T-helper 2 cell treated with Interferon-gamma antibody and Interleukin-4, amounts not matched to agents 100 ng/mL and 5 ng/mL, for 36 hours (primary cell): Measurements from ENCODE around the gene HTRA1. TPM values are rescaled to one million over a fixed set of nuclear protein-coding genes. Genes with fewer than 3 reads are reported as not detected.

Source experiments
- intact Hi-C: fragments of 100-400 bp; cut with micrococcal nuclease; formaldehyde crosslinking; loops from one replicate; pipeline ENCODE4 v1.15.1; 2023
- total RNA-seq: library from RNA; stranded (reverse); gene quantifications from 2 replicates; pipeline ENCODE4 v1.2.3, GENCODE V29; 2022

HTRA1 gene
- total RNA-seq, 1 donor from 2014 or later = not detected

DNA sequence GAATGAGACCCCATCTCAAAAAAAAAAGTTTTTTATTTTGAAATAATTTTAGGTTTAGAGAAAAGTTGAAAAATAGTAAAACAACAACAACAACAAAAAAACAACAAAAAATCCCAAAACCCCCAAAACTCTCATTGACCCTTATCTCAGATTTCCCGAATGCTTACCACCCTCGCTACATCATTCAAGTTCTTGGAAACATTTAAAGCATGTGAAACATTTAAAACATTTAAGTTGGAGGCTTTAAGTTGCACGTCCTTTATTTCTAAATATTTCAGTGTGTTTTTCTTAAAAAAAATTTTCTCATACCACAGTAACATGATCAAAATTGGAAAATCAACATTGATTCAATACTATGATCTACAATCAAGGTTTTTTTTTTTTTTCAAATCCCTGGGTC lies 7.3 kb upstream of the HTRA1 start:
- intact Hi-C loops = no loop called here

DNA sequence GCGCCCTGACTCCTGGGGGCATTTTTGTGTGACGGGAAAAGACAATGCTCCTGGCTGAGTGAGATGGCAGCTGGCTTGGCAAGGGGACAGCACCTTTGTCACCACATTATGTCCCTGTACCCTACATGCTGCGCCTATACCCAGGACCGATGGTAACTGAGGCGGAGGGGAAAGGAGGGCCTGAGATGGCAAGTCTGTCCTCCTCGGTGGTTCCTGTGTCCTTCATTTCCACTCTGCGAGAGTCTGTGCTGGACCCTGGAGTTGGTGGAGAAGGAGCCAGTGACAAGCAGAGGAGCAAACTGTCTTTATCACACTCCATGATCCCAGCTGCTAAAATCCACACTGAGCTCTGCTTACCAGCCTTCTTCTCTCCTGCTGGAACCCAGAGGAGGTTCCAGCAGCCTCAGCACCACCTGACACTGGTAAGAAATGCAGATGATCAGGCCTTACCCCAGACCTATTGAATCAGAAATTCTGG lies 6.7 kb upstream of the HTRA1 start, which contains the start of gene ARMS2:
ARMS2 (plus strand) TSS at position 51 of the 478 bp plus-strand sequence; CDS start at position 126, 75 bp downstream.
- intact Hi-C loops = no loop called here

DNA sequence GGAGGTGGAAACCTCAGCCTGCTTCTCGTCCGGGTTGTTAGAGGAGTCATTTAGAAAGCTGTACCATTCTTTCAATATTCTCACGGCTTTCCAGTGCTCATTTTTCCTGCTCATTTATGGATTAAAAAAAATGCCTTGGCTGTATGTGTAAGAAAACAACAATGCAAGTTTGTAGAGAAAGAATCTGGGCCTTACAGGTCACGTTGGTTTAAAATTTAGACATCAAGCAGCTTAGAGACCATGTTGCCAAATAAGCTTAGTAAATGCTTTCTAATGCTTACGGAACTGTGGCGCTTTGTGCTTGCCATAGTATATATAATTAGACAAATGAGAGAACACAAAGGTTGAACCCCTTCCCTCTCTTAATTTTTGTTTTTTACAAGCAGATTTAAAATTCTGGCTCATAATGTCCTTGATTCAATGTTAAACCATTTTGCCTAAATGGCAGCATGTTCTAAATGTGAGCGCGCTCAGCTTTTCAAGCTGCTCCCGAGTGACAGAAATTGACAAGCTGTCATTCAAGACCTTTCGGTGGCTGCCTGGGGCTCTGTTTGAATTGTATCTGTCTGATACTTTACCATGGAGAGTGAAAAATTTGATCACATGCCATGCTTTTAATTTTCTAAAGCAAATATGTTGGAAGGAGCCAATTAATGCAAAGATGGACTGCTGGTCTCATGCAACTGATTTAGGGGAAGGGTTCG lies 5.8 kb upstream of the HTRA1 start:
- intact Hi-C loops = no loop called here

DNA sequence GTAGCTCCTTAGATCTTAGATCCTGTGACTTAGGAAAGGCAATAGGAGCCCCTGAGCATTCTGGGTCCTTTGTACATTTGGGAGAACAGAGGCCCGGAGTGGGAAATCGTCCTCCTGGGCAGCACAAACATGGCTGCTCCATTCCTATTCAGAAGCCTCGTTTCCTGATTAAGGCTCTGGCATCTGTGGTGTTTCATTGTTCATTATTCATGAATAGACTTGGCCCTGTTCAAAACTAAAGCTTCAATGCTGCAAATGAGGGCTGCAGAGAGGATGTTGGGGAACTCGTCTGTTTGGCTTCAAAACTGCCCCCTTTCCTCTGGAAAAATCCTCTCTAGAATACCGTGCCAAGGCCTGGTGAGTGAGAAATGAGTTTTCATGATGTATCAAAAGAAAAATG lies 3.4 kb upstream of the HTRA1 start:
- intact Hi-C loops = no loop called here

DNA sequence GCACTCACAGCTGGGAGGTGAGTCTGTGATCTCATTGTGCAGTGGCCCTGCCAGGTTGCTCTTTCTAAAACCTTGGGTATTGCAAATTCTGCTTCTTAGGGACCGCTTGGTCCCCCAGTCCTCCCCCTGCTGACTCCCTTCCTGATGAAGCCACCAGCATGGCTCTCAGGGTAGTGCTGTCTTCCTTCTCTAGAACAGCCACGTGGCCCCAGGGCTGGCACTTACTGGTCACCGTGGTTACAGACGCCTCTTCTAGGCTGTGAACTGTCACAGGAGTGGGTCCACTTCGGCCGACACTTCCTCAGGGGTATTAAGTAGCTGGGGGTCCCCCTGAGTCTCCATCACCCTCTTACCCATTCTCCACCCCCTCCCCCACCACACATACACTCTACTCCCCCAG lies 2.7 kb upstream of the HTRA1 start:
- intact Hi-C loops = no loop called here

DNA sequence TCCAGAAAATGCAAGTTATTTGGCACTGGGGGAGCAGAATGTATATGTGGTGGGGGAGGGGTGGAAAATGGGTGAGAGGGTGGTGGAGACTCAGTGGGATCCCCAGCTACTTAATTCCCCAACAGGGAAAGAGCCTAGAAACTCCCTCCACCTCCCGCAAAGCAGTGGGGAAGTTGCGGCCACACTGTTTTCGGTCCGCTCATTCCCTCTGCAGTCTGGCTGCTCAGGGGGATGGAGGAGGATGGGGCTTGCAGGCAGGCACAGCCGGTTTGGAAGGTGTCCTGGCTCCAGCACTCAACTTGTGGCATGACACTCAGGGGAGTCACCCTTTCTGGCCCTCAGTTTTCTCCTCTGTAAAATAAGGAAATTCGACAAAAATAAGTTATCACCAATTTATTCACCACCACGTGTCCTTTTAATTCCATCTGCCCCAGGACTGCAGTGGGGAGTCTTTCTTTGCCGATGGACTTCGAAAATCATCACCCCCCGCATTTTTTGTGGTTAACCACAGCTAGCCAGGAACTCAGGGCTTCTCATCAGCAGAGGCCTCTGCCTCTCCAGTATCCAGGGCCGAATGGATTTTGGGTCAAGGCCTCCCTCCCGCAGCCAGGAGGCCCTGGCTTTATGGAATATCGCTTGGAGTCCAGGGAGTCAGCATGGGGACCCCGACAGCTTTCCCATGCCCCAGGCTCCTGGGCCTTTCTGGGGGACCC lies 1.6 kb upstream of the HTRA1 start:
- intact Hi-C loops = no loop called here

DNA sequence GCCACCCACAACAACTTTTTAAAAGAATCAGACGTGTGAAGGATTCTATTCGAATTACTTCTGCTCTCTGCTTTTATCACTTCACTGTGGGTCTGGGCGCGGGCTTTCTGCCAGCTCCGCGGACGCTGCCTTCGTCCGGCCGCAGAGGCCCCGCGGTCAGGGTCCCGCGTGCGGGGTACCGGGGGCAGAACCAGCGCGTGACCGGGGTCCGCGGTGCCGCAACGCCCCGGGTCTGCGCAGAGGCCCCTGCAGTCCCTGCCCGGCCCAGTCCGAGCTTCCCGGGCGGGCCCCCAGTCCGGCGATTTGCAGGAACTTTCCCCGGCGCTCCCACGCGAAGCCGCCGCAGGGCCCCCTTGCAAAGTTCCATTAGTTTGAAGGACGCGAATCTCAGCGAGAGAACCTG lies 461 bp upstream of the HTRA1 start:
- intact Hi-C loops = no loop called here

DNA sequence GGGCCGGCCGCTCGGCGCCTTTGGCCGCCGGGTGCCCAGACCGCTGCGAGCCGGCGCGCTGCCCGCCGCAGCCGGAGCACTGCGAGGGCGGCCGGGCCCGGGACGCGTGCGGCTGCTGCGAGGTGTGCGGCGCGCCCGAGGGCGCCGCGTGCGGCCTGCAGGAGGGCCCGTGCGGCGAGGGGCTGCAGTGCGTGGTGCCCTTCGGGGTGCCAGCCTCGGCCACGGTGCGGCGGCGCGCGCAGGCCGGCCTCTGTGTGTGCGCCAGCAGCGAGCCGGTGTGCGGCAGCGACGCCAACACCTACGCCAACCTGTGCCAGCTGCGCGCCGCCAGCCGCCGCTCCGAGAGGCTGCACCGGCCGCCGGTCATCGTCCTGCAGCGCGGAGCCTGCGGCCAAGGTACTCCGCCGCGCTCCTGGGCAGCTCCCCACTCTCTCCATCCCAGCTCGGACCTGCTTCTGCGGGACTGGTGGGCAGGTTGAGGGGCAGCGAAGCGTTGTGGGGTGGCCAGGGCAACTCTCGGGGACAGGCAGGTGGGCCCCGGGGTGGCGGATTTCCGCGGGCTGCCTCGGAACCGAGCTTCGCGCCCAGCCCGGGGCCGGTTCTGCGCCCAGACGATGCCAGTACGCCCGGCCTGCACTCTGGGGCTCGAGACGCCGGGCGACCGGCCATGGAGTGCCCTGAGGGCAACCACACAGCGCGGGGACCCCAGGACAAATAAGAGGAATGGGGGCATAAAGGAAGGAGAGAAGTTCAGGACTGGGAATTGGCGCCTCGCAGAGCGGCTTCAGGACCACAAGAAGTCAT lies 578 bp downstream of the HTRA1 start:
- intact Hi-C loops = no loop called here

DNA sequence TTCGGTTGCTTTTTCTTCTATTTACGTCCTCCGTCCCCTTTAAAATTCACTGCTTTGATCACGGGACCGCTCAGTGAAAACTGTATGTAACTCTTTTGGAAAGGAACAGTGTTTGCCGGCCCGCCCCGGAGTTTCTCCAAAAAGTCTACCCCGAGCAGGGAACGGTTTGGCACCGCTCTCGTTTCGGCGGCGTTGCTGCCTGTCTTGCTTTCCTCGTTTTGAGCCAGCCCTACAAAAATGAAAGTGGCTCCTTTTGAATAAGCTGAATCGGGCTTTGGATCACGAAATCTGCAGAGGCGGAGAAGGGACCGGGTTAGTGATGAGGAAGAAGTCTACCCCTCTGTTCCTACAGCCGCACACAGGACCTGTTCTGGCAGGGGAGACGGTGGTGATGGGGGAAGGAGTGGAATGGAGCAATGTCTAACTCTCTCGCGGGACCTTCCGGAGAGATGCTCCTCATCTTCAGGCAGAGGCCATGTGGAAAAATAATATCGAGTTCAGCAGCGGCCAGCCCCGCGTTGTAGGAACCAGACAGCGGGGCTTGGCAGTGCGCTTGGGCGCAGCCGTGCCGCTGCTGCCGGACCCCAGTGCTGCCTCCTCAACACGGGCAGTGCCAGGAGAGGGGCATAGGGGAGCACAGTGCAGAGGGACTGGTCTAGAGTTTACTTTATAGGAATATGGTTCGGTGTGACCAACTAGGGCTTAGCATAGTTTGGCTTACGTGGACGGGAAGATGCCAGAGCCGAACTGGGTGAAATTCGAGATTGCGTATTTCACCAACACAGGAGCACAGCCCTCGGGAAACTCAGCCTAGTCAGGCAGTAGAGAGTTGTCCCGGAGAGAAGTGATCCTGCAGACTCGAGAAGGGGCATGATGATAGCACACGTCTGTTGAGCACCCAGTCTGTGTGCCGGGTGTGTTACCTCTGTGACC lies 1.4 kb downstream of the HTRA1 start:
- intact Hi-C loops = no loop called here

DNA sequence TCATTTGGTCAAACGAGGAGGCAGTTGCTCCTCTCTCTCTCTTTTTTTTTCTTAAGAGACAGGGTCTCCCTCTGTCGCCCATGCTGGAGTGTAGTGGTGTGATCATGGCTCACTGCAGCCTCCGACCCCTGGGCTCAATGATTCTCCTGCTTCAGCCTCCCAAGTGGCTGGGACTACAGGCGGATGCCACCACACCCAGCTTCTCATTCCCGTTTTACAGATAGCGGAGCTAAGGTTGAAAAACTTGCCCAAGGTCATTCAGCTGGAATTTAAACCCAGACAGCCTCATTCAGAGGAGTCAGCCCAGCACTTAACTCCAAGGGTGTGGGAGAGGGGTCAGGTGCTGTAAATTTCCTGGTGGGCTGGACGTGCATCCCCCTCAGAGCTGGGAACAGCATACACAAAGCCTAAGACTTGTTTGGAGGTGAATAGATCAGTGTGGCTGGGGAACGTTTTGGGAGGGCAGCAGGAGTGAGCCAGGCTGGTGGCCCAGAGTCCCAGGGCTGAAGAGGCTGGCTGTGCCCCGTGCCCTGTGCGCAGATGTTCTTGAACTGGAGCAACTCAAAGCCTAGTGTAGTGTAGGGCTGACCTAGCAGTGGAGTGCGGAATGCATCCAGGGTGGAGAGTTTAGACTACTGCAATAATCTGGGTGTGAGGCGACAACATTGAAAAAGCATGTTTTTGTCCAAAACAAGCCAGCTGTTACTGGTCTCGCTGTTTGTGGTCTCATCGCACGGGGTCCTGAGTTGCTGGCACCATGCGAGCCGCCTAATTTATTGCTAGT lies 2.3 kb downstream of the HTRA1 start:
- intact Hi-C loops = no loop called here

DNA sequence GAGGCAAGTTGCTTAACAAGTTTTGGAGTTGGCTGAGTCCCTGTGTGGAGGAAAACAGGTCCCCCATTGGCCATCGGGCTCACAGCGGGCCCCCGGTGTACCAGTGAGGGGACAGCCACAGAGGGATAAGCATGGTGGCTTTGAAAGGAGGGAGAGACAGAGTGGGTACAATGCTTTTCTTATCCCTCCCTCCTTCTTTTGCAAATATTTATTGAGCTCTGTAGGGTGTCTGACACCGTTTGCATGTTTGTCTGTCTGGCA lies 2.8 kb downstream of the HTRA1 start:
- intact Hi-C loops = no loop called here

DNA sequence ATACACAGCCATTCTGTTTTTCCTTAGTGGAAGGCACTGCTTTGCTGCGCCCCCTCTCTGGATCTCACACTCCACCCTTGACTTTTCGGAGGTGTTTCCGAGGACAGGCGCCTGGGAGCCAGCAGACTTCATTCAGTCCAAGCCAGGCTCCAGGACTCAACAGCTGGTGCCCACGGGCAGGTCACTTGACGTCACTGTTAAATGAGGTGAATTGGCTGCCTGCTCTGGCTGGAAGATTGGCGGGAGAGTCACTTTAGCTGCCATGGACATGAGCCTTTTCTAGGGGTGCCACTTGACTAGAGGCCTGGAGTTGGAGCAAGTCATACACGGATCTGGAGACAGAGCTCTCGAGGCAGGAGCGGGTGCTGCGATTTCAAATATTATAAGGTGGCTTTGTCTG lies 3.2 kb downstream of the HTRA1 start:
- intact Hi-C loops = no loop called here

DNA sequence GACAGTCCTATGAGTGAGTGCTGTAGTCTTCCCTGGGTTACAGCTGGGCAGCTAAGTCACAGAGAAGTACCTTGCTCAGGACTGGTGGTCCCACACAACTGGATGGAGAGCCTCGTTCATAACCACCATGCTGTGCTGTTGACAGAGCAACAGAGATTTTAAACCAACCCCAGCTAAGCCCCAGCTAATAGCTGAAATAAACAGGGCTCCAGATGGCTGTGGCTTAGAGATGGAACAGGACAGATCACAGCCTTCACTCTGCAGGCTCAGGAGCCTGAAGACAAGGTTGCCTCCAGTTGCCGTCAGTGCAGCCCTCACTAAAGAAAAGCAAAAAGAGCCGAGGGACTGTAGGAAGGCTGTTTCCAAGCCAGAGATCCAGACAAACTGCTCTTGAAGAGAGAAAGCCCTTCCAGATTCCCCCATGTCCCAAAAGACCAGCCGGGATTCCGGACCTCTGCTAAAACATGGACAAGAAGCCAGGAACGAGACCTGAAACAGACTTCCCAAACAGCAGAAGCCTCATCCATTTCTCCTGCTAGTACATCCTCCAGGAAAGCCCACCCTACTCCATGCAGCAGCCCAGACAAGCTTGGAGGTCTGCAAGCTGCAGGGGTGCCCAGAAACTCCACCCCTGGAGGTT lies 4.2 kb downstream of the HTRA1 start:
- intact Hi-C loops = no loop called here

DNA sequence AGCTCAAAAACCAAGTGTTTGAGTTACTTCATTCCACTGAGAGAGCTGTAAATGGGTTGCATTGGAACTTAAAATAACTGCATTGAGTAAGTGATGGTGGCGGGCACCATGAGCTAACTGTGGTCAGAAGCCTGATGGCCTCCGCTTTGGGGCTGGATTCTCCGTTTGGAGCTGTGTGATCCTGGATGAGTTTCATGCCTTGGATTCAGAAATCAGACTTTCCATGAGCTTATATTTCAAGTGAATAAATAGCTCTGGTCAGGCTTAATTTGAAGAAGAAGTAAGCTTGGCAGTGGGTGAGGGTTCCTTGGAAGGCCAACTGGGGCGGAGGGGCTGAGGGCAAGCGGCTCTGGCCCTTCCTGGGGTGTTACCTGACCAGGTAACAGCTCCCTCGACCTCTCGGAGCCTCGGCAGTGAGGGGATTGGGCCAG lies 5.6 kb downstream of the HTRA1 start:
- intact Hi-C loops = no loop called here

DNA sequence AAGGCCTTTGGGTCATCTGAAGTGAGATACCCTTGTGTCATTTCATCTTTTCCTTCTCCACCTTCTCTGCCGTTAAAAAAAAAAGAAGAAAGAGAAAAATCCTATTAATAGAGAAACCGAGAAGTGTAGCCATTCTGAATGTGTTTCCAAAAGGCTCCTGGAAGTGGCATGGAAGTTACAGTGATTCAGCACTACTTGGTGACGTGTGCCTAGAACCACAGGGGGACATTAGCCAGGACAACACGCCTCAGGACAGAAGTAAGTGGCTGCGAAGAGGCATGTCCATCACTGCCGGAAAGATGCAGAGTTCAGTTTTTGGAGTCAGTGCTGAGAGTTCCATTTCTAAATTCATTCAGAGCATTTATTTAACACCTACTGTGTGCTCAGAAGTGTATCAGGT lies 6.3 kb downstream of the HTRA1 start:
- intact Hi-C loops = no loop called here

DNA sequence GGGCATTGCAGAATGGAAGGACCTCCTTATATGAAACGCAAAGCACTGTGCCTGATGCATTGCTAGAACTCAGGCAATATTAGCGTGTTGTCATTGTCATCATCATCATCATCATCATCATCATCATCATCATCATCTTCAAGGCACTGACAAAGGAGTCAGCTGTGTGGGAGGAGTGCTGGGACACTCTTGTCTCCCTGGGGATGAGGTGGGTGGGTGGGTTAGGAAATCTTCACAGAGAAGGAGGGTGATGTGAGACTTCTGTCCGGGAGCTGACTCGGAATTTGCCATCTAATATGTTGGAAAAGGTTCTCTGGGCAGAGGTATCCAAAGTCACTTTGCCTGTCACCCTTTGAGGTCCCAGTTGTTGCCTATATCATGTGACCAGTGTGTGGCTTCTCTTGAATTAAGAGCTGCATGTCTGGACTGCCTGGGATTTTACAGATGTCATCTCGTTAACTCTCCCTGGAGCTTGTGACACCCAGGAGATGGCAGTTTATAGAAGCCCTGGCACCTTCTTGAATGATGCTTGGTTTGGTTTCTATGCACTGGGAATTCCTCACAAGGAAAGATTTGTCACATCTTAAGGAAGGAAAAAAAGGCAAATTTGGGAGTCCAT lies 7.1 kb downstream of the HTRA1 start:
- intact Hi-C loops = no loop called here

DNA sequence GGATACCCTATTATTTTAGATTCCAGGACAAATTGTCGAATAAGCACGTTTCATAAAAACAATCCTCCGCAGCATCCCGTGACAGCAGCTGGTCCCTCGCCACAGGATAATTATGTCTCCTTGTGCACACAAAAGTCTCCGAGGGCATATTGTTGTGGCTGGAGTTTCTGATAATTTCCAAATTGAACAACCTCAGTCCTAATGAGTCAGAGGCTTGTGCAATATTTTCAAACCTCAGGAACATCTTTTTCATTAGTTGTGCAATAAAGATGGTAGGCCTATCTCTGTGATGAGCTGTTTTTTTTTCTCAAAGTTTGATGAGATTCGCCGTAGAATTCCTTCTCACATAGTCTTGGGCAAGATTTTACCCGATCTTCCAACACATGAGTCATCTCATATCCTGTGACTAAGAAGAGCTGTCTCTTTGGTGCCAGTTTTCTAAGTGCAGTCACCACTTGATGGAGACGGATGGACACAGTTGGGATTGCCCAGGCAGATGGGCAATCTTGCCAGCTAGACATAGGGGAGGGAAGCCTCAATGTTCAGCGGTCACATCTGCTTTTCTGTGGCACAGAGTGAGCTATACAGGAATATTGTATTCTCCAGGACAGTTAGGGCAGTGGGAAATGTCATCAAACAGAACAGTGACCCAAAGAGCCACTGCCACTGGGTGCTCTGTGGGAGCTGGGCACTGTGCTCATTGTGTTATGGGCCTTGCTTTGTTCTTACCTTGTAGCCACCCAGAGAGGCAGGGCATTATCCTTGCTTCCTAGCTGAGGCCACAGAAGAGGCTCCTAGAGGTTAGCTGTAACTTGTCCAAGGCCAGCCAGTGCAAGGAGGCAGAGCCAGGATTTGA lies 7.8 kb downstream of the HTRA1 start:
- intact Hi-C loops = no loop called here

DNA sequence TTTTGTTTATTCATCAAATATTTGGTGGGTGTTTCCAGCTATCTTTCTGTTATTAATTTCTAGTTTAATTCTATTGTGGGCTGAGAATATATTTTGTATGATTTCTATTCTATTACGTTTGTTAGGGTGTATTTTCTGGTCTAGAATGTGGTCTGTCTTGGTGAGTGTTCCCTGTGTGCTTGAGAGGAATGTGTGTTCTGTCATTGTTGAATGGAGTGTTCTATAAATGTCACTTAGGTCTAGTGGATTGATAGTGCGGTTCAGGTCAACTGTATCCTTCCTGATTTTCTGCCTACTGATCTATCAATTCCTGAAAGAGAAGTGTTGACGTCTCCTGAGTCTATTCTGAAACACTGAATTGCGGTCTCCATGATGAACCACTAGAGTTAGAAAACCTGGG lies 8.5 kb downstream of the HTRA1 start:
- intact Hi-C loops = no loop called here
